ENCODE results near the gene EFNA5.

The EFNA5 gene

GRCh38 chr5:107567901-107568671 is 102.7 kb downstream of the EFNA5 start:
- DNase-seq, result peak; percentile 75

GRCh38 chr5:107566986-107567385 is 103.8 kb downstream of the EFNA5 start:
- DNase-seq, result no peak

- no peak for DNase-seq
These were observed 104.7 kb downstream of the EFNA5 start for GRCh38 chr5:107565791-107566767.

GRCh38 chr5:107564931-107565372 is 105.8 kb downstream of the EFNA5 start:
- DNase-seq, result no peak

- DNase-seq, result no peak
These were observed 106.7 kb downstream of the EFNA5 start for GRCh38 chr5:107563959-107564544.

- DNase-seq, result no peak
These were observed 110.4 kb downstream of the EFNA5 start for GRCh38 chr5:107560377-107560776.

GRCh38 chr5:107558823-107559375 is 111.8 kb downstream of the EFNA5 start:
- DNase-seq, result no peak

- DNase-seq, result no peak
These were observed 113.6 kb downstream of the EFNA5 start for GRCh38 chr5:107557051-107557658.

- DNase-seq, result no peak
These were observed 114.2 kb downstream of the EFNA5 start for GRCh38 chr5:107556575-107556974.

- DNase-seq, result no peak
These were observed 115.2 kb downstream of the EFNA5 start for GRCh38 chr5:107555425-107556090.

- DNase-seq, result no peak
These were observed 115.8 kb downstream of the EFNA5 start for GRCh38 chr5:107554776-107555424.

- DNase-seq, result no peak
These were observed 117.6 kb downstream of the EFNA5 start for GRCh38 chr5:107553117-107553555.

GRCh38 chr5:107551088-107551487 is 119.6 kb downstream of the EFNA5 start:
- DNase-seq, result no peak

- DNase-seq, result no peak
These were observed 121.2 kb downstream of the EFNA5 start for GRCh38 chr5:107549567-107549966.

GRCh38 chr5:107548477-107548876 is 122.3 kb downstream of the EFNA5 start:
- no peak for DNase-seq

GRCh38 chr5:107546719-107547118 is 124.0 kb downstream of the EFNA5 start:
- DNase-seq, result no peak

GRCh38 chr5:107545486-107545885 is 125.3 kb downstream of the EFNA5 start:
- no peak for DNase-seq

GRCh38 chr5:107544967-107545366 is 125.8 kb downstream of the EFNA5 start:
- no peak for DNase-seq

- no peak for DNase-seq
These were observed 126.3 kb downstream of the EFNA5 start for GRCh38 chr5:107544476-107544875.

- DNase-seq, result no peak
These were observed 126.9 kb downstream of the EFNA5 start for GRCh38 chr5:107543868-107544267.

GRCh38 chr5:107542831-107543231 is 127.9 kb downstream of the EFNA5 start:
- DNase-seq, result no peak

Data from NCI-H1436 treated with DMSO at 0.1 percent for 48 hours (cell line).